Measurements from ENCODE around the gene MED9. TPM values are rescaled to one million over a fixed set of nuclear protein-coding genes. Genes with fewer than 3 reads are reported as not detected.
A peak's percentile ranks its signal among the peaks of the same experiment; 100 is the strongest.

The MED9 gene
- total and polyA plus RNA-seq, 9 donors, result 11.5 to 15.7 (median 13.8) TPM

- TF ChIP-seq CTCF (IDR thresholded peaks at IDR 0.05) (no peak), POLR2A (IDR thresholded peaks at IDR 0.05) (no peak), EP300 (IDR thresholded peaks at IDR 0.05) (no peak)
- H3K4me3 ChIP-seq, result no peak overlapping the region
- H3K27me3 ChIP-seq, result no peaks in the 10 kb centered on the region
- WGBS, 3 donors, result 56 to 82% (median 73%) methylated on average over 5 of the region's 5 CpGs
- H3K36me3 ChIP-seq, result no peaks in the 10 kb centered on the region
- intact Hi-C loops (cut with DNase I), result loop anchor here (10.0 kb wide), 4 partner anchors 81 to 151 kb away; partner anchors contain the start of gene PEMT (in 2 of the 4)
- no peak overlapping the region for H3K27ac ChIP-seq
- H3K4me1 ChIP-seq (ENCODE audit: insufficient read depth), result peaks cover 4% of the 10 kb centered on the region
- no peaks in the 10 kb centered on the region for H3K9me3 ChIP-seq
- DNase-seq, result no peak
These were observed 17.2 kb downstream of the MED9 start for GRCh38 chr17:17493986-17494466.

GRCh38 chr17:17494499-17494869 lies 17.7 kb downstream of the MED9 start:
- Histone ChIP-seq H3K9me3 (no peaks in the 10 kb centered on the region), H3K4me1 (ENCODE audit: insufficient read depth) (peaks cover 4% of the 10 kb centered on the region), H3K36me3 (no peaks in the 10 kb centered on the region), H3K27me3 (no peaks in the 10 kb centered on the region), H3K27ac (no peak overlapping the region), H3K4me3 (peak overlapping the region; percentile 58)
- peak in 2 of 5 donors; percentile 23 to 59 for DNase-seq
- WGBS, 3 donors, result 12 to 17% (median 12%) methylated on average over 14 of the region's 14 CpGs
- no peak for TF ChIP-seq POLR2A (IDR thresholded peaks at IDR 0.05)
- no peak for TF ChIP-seq CTCF (IDR thresholded peaks at IDR 0.05)
- TF ChIP-seq EP300 (IDR thresholded peaks at IDR 0.05), result no peak
- intact Hi-C loops (cut with DNase I), result loop anchor here (10.0 kb wide), 4 partner anchors 80 to 150 kb away; partner anchors contain the start of gene PEMT (in 2 of the 4)

- H3K4me1 ChIP-seq (ENCODE audit: insufficient read depth), result peaks cover 4% of the 10 kb centered on the region
- peak overlapping the region; percentile 58 for H3K4me3 ChIP-seq
- H3K27me3 ChIP-seq, result no peaks in the 10 kb centered on the region
- DNase-seq, result peak; percentile 42 to 75 (median 57)
- TF ChIP-seq POLR2A (IDR thresholded peaks at IDR 0.05) (no peak), CTCF (IDR thresholded peaks at IDR 0.05) (no peak), EP300 (IDR thresholded peaks at IDR 0.05) (no peak)
- no peaks in the 10 kb centered on the region for H3K36me3 ChIP-seq
- no peaks in the 10 kb centered on the region for H3K9me3 ChIP-seq
- H3K27ac ChIP-seq, result no peak overlapping the region
- intact Hi-C loops (cut with DNase I), result loop anchor here (5.0 to 10.0 kb wide), 5 partner anchors 72 to 150 kb away; partner anchors contain the start of gene PEMT (in 2 of the 4)
- 1 to 2% (median 1%) methylated on average over 64 to 71 of the region's 71 CpGs for WGBS, 3 donors
These were observed 18.2 kb downstream of the MED9 start for GRCh38 chr17:17494870-17495535.

- peaks cover 4% of the 10 kb centered on the region for H3K4me1 ChIP-seq (ENCODE audit: insufficient read depth)
- DNase-seq, result peak in 2 of 5 donors; percentile 40 to 42
- intact Hi-C loops (cut with DNase I), result loop anchor here (2.0 to 10.0 kb wide), 6 partner anchors 72 to 149 kb away; partner anchors contain the start of gene PEMT (in 2 of the 4)
These were observed 18.9 kb downstream of the MED9 start for GRCh38 chr17:17495536-17496188.

More at GRCh38 chr17:17495536-17496188, 18.9 kb downstream of the MED9 start:
- Histone ChIP-seq H3K9me3 (no peaks in the 10 kb centered on the region), H3K27me3 (no peaks in the 10 kb centered on the region), H3K36me3 (no peaks in the 10 kb centered on the region), H3K4me3 (peak overlapping the region; percentile 58), H3K27ac (no peak overlapping the region)
- no peak for TF ChIP-seq EP300 (IDR thresholded peaks at IDR 0.05)
- TF ChIP-seq CTCF (IDR thresholded peaks at IDR 0.05), result no peak
- no peak for TF ChIP-seq POLR2A (IDR thresholded peaks at IDR 0.05)
- 1 to 3% (median 1%) methylated on average over 39 to 65 of the region's 65 CpGs for WGBS, 3 donors
